Osteoblast (primary cell): ENCODE data around the gene HLA-DRA. TPM values are rescaled to one million over a fixed set of nuclear protein-coding genes. Genes with fewer than 3 reads are reported as not detected.

ENCODE experiments used
- DNase-seq: peaks from one replicate; pipeline ENCODE4 v3.0.0; 2011; ENCODE audit warnings: low spot score, mixed read lengths; ENCODE audit not compliant: insufficient read length; ENCODE audit errors: missing footprints
- H2AFZ ChIP-seq: 2 replicates; pipeline ENCODE4 v1.6.0; 2011; ENCODE audit warnings: mild to moderate bottlenecking, low read length
- H3K27ac ChIP-seq: 2 replicates; pipeline ENCODE4 v1.5.1; 2011; ENCODE audit warnings: mild to moderate bottlenecking, low read depth, low read length, moderate library complexity
- H3K27me3 ChIP-seq: 2 replicates; pipeline ENCODE4 v1.6.0; 2012; ENCODE audit warnings: mild to moderate bottlenecking, control low read depth, inconsistent platforms, low read length, moderate library complexity; ENCODE audit not compliant: insufficient read depth
- H3K36me3 ChIP-seq: 2 replicates; pipeline ENCODE4 v1.5.1; 2011; ENCODE audit warnings: mild to moderate bottlenecking, low read length, control low read depth, moderate library complexity; ENCODE audit not compliant: insufficient read depth
- H3K4me1 ChIP-seq: 2 replicates; pipeline ENCODE4 v1.5.1; 2011; ENCODE audit warnings: mild to moderate bottlenecking, low read length, control low read depth, moderate library complexity; ENCODE audit not compliant: insufficient read depth
- H3K4me2 ChIP-seq: 2 replicates; pipeline ENCODE4 v1.6.0; 2011; ENCODE audit warnings: mild to moderate bottlenecking, low read length; ENCODE audit not compliant: insufficient read depth
- H3K4me3 ChIP-seq: fragments of 200-600 bp; sonication (generic); 3 replicates; pipeline ENCODE4 v1.5.1; 2012; ENCODE audit warnings: mild to moderate bottlenecking, low read length, inconsistent platforms; ENCODE audit not compliant: insufficient read depth
- H3K79me2 ChIP-seq: 2 replicates; pipeline ENCODE4 v1.6.0; 2012; ENCODE audit warnings: mild to moderate bottlenecking, low read length, control low read depth, inconsistent platforms; ENCODE audit not compliant: insufficient read depth
- H3K9me3 ChIP-seq: 2 replicates; pipeline ENCODE4 v1.5.1; 2011; ENCODE audit warnings: low read depth, low read length, control low read depth
- H4K20me1 ChIP-seq: 2 replicates; pipeline ENCODE4 v1.6.0; 2012; ENCODE audit warnings: mild to moderate bottlenecking, low read length, control low read depth; ENCODE audit not compliant: insufficient read depth
- total RNA-seq: library from RNA; depleted of rRNA; stranded (reverse); fragments of >200 nt; gene quantifications from 2 replicates; pipeline ENCODE4 v1.2.3, GENCODE V29; 2012
- TF ChIP-seq, protein P1 (sequence below): IDR thresholded peaks from 2 replicates; pipeline ENCODE4 v1.5.1; 2011; ENCODE audit warnings: mild to moderate bottlenecking, low read depth, low read length, moderate library complexity; ENCODE audit errors: extremely low read depth

The HLA-DRA gene
- total RNA-seq, 1 donor, result 5.8 TPM

DNA sequence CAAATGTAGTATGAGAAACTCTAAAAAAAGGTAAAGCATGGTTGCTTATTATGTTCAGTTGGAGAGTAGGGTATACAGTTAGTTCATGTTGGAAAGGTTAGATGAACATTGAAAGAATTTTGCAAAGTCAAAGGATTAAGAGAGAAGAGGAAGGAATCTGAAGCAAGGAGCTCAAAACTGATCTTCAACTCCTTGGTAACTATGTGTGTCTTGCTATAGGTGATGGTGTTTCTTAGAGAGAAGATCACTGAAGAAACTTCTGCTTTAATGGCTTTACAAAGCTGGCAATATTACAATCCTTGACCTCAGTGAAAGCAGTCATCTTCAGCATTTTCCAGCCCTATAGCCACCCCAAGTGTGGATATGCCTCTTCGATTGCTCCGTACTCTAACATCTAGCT lies 4.7 kb downstream of the HLA-DRA start:
- Histone ChIP-seq H2AFZ (no peak overlapping the region), H3K27ac (no peak overlapping the region), H3K9me3 (no peaks in the 10 kb centered on the region), H3K27me3 (no peaks in the 10 kb centered on the region), H3K4me1 (no peaks in the 10 kb centered on the region), H3K4me3 (no peak overlapping the region), H4K20me1 (no peaks in the 10 kb centered on the region), H3K36me3 (no peaks in the 10 kb centered on the region), H3K4me2 (no peak overlapping the region), H3K79me2 (no peaks in the 10 kb centered on the region)
- DNase-seq, result no peak
- TF ChIP-seq, protein P1, sequence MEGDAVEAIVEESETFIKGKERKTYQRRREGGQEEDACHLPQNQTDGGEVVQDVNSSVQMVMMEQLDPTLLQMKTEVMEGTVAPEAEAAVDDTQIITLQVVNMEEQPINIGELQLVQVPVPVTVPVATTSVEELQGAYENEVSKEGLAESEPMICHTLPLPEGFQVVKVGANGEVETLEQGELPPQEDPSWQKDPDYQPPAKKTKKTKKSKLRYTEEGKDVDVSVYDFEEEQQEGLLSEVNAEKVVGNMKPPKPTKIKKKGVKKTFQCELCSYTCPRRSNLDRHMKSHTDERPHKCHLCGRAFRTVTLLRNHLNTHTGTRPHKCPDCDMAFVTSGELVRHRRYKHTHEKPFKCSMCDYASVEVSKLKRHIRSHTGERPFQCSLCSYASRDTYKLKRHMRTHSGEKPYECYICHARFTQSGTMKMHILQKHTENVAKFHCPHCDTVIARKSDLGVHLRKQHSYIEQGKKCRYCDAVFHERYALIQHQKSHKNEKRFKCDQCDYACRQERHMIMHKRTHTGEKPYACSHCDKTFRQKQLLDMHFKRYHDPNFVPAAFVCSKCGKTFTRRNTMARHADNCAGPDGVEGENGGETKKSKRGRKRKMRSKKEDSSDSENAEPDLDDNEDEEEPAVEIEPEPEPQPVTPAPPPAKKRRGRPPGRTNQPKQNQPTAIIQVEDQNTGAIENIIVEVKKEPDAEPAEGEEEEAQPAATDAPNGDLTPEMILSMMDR, result no peak

GRCh38 chr6:32445321-32445854 lies 5.7 kb downstream of the HLA-DRA start:
- no peak overlapping the region for H3K4me2 ChIP-seq
- no peak overlapping the region for H3K4me3 ChIP-seq
- TF ChIP-seq, protein P1, result no peak
- no peak overlapping the region for H3K27ac ChIP-seq
- no peaks in the 10 kb centered on the region for H4K20me1 ChIP-seq
- H3K4me1 ChIP-seq, result no peaks in the 10 kb centered on the region
- no peaks in the 10 kb centered on the region for H3K36me3 ChIP-seq
- H3K27me3 ChIP-seq, result no peaks in the 10 kb centered on the region
- H3K79me2 ChIP-seq, result no peaks in the 10 kb centered on the region
- H3K9me3 ChIP-seq, result no peaks in the 10 kb centered on the region
- no peak for DNase-seq
- H2AFZ ChIP-seq, result no peak overlapping the region

DNA sequence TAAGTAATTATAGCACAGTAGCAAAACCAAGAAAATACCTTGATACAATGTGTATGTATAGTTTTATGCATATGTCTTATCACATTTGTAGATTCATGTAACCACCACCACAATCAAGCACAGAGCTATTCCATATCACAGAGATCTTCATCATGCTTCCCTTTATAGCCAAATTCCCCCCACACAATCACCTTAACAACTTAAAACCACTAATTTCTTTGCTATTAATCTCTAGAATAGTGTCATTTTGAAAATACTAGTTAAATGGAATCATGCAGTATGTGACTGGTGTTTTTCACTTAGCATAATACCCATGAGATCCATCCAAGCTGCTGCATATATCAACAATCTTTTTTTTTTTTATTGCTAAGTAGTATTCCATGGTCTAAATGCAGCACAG lies 8.2 kb downstream of the HLA-DRA start:
- Histone ChIP-seq H3K27ac (no peak overlapping the region), H3K4me2 (no peak overlapping the region), H3K9me3 (no peaks in the 10 kb centered on the region), H3K79me2 (no peaks in the 10 kb centered on the region), H2AFZ (no peak overlapping the region), H4K20me1 (no peaks in the 10 kb centered on the region), H3K4me1 (no peaks in the 10 kb centered on the region), H3K4me3 (no peak overlapping the region), H3K36me3 (no peaks in the 10 kb centered on the region), H3K27me3 (no peaks in the 10 kb centered on the region)
- DNase-seq, result no peak
- TF ChIP-seq, protein P1, result no peak

DNA sequence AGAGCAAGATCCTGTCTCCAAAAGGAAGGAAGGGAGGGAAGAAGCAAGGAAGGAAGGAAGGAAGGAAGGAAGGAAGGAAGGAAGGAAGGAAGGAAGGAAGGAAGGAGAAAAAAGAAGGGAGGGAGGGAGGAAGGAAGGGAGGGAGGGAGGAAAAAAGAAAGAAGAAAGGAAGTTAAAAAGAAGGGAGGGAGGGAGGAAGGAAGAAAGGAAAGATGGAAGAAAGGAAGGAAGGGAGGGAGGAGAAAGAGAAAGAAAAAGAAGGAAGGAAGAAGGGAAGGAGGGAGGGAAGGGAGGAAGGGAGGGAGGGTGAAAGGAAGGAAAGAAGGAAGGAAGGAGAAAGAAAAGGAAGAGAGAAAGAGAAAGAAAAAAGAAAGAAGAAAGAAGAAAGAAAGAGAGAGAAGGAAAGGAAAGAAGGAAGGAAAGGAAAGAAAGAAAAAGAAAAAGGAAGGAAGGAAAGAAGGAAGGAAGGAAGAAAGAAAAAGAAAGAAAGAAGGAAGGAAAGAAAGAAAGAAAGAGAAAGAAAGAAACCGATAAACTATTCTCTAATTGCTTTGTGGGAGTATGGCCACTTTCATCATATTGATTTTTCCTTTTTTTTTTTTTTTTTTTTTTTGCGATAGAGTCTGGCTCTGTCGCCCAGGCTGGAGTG lies 9.5 kb downstream of the HLA-DRA start:
- no peak overlapping the region for H3K27ac ChIP-seq
- H3K36me3 ChIP-seq, result no peaks in the 10 kb centered on the region
- TF ChIP-seq, protein P1, result no peak
- H2AFZ ChIP-seq, result no peak overlapping the region
- H3K4me3 ChIP-seq, result no peak overlapping the region
- no peaks in the 10 kb centered on the region for H3K79me2 ChIP-seq
- no peaks in the 10 kb centered on the region for H3K9me3 ChIP-seq
- no peak for DNase-seq
- no peak overlapping the region for H3K4me2 ChIP-seq
- no peaks in the 10 kb centered on the region for H4K20me1 ChIP-seq
- no peaks in the 10 kb centered on the region for H3K27me3 ChIP-seq
- no peaks in the 10 kb centered on the region for H3K4me1 ChIP-seq
